Endodermal cell (in vitro differentiated cells): ENCODE results near the gene SLC40A1. TPM values are rescaled to one million over a fixed set of nuclear protein-coding genes. Genes with fewer than 3 reads are reported as not detected.

Source experiments
- DNase-seq: peaks from one replicate; pipeline ENCODE4 v3.0.0-alpha.2; 2017
- H3K27ac ChIP-seq: 2 replicates; pipeline ENCODE4 v1.5.1; 2013; ENCODE audit warnings: mild to moderate bottlenecking, low read depth, low read length, moderate library complexity
- H3K27me3 ChIP-seq: 2 replicates; pipeline ENCODE4 v1.6.1; 2013; ENCODE audit warnings: mild to moderate bottlenecking, low read length, moderate library complexity; ENCODE audit not compliant: insufficient read depth, control insufficient read depth, poor library complexity, severe bottlenecking
- H3K36me3 ChIP-seq: 2 replicates; pipeline ENCODE4 v1.7.0; 2013; ENCODE audit warnings: mild to moderate bottlenecking, low read length, moderate library complexity; ENCODE audit not compliant: control insufficient read depth, insufficient read depth
- H3K4me1 ChIP-seq: one replicate; pipeline ENCODE4 v1.7.0; 2013; ENCODE audit warnings: low read length; ENCODE audit not compliant: control insufficient read depth, insufficient read depth
- H3K4me3 ChIP-seq: 2 replicates; pipeline ENCODE4 v1.5.1; 2013; ENCODE audit warnings: mild to moderate bottlenecking, low read length, moderate library complexity
- H3K9ac ChIP-seq: 2 replicates; pipeline ENCODE4 v1.6.1; 2013; ENCODE audit warnings: mild to moderate bottlenecking, low read length, moderate library complexity; ENCODE audit not compliant: poor library complexity, severe bottlenecking; ENCODE audit errors: extremely low read depth
- H3K9me3 ChIP-seq: 2 replicates; pipeline ENCODE4 v1.6.1; 2013; ENCODE audit warnings: mild to moderate bottlenecking, low read length, moderate library complexity; ENCODE audit not compliant: control insufficient read depth
- H3K27ac Mint-ChIP-seq: 2 replicates; pipeline ENCODE4 v1.8.0; 2020; ENCODE audit warnings: mixed read lengths
- H3K27me3 Mint-ChIP-seq: 2 replicates; pipeline ENCODE4 v1.8.0; 2021; ENCODE audit warnings: mild to moderate bottlenecking, mixed read lengths; ENCODE audit not compliant: insufficient read depth
- H3K36me3 Mint-ChIP-seq: 2 replicates; pipeline ENCODE4 v1.8.0; 2020; ENCODE audit warnings: low read depth, mixed read lengths
- H3K4me1 Mint-ChIP-seq: 2 replicates; pipeline ENCODE4 v1.8.0; 2020; ENCODE audit warnings: mixed read lengths
- H3K4me3 Mint-ChIP-seq: 2 replicates; pipeline ENCODE4 v1.8.0; 2020; ENCODE audit warnings: mild to moderate bottlenecking, moderate library complexity, mixed read lengths
- H3K9me3 Mint-ChIP-seq: 2 replicates; pipeline ENCODE4 v1.8.0; 2020; ENCODE audit warnings: mild to moderate bottlenecking, mixed read lengths
- CTCF ChIP-seq: fragments of 200-600 bp; sonication (generic); conservative IDR thresholded peaks from 2 replicates; pipeline ENCODE4 v1.5.0; 2021; ENCODE audit warnings: antibody characterized with exemption, mild to moderate bottlenecking
- WGBS, 2 experiments: methylation state at CpG; one replicate each; pipeline versions ENCODE4 v1.1.5 to v1.1.7; 2013; ENCODE audit warnings: missing lambda C conversion rate in 2 of 2, mixed read lengths in 1 of 2; ENCODE audit not compliant: insufficient coverage in 1 of 2, insufficient read length in 1 of 2; 5-methylcytosine and 5-hydroxymethylcytosine counted together
- total RNA-seq, 2 donors: library from RNA; stranded (reverse); fragmentation: NEBNext Ultra II Directional in 1 of 2; extraction: Animal tissue kit (Norgen Biotek cat#: 25700) in 1 of 2; gene quantifications; 2 replicates in 1 of 2; 3 replicates in 1 of 2; pipeline ENCODE4 v1.2.1, GENCODE V29; 2021

The SLC40A1 gene
- total RNA-seq, 2 donors from 2014 or later = 74.1 to 96.8 TPM

- Histone ChIP-seq H3K4me1 (peaks cover 5% of the 10 kb centered on the region), H3K27ac (no peak overlapping the region), H3K9me3 (peaks cover 12% of the 10 kb centered on the region), H3K36me3 (no peaks in the 10 kb centered on the region), H3K9ac (no peak overlapping the region), H3K4me3 (no peak overlapping the region), H3K27me3 (no peaks in the 10 kb centered on the region)
- H3K36me3 Mint-ChIP-seq = no peaks in the 10 kb centered on the region
- peak; percentile 50 for TF ChIP-seq CTCF
- peaks cover 6% of the 10 kb centered on the region for H3K9me3 Mint-ChIP-seq
- H3K27ac Mint-ChIP-seq = peak overlapping the region; percentile 37
- peaks cover 23% of the 10 kb centered on the region for H3K4me1 Mint-ChIP-seq
- no peaks in the 10 kb centered on the region for H3K27me3 Mint-ChIP-seq
- H3K4me3 Mint-ChIP-seq = no peak overlapping the region
- DNase-seq = peak; percentile 66
- WGBS, 2 experiments = 74 to 76% methylated on average over 5 to 6 of the region's 6 CpGs
These were observed 60.8 kb downstream of the SLC40A1 start for GRCh38 chr2:189519631-189520387.

DNA sequence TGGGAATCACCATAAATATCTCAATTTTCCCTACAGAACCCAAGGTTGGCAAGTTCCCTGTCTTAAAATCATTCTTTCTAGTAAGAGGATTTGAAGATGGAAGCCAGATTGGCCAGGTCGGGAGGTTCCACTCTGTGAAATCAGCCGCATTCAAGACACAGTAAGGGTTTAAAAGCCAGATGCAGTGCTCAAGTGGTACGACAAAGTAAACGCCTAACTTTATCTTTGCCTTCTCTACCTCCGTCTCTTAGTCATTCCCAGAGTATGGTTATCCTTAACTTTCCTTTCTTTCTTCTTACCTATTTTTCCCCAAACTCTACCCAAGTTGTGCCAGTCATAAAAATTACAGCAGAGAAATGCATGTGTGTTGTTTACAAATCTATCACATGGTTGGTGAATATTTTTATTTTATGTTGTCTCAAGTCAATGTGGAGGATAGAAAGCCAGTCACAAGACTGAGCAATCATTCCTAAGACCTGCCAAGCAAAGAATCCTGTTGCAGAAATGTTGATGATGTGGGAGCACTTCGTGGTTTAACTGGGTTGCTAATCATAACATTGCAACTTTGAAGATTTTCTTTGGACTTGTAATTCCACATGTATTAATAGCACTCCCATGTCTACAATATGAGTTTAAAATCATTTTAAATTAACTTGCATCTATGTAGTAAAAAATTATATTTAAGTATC lies 62.6 kb downstream of the SLC40A1 start:
- Mint-ChIP-seq H3K9me3 (peaks cover 6% of the 10 kb centered on the region), H3K27me3 (no peaks in the 10 kb centered on the region), H3K4me1 (peaks cover 23% of the 10 kb centered on the region), H3K36me3 (no peaks in the 10 kb centered on the region), H3K27ac (no peak overlapping the region), H3K4me3 (no peak overlapping the region)
- no peak for DNase-seq
- no peak overlapping the region for H3K9ac ChIP-seq
- no peak overlapping the region for H3K4me3 ChIP-seq
- TF ChIP-seq CTCF = no peak
- peaks cover 12% of the 10 kb centered on the region for H3K9me3 ChIP-seq
- H3K36me3 ChIP-seq = no peaks in the 10 kb centered on the region
- peaks cover 5% of the 10 kb centered on the region for H3K4me1 ChIP-seq
- 91 to 94% methylated on average over 5 to 6 of the region's 6 CpGs for WGBS, 2 experiments
- H3K27ac ChIP-seq = no peak overlapping the region
- H3K27me3 ChIP-seq = no peaks in the 10 kb centered on the region

DNA sequence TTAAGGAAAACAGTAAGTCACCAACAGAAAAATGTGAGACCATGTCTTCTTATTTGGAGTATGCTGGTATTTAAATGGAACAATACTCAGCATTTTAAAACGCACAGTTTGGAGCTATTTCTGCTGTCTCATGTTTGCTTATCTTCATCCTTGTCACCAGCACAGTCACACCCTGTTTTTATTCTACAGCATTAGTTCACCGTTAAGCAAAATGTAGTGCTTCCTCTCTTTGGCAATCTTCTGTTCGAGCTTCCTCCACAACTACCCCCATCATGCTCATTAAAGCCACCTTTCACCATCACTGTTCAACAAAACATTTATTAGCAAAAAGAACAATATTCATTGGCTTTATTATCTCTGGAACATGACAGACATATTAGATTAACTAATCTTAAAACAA lies 64.0 kb downstream of the SLC40A1 start:
- Mint-ChIP-seq H3K27me3 (no peaks in the 10 kb centered on the region), H3K4me1 (peaks cover 15% of the 10 kb centered on the region), H3K27ac (no peak overlapping the region), H3K9me3 (peaks cover 6% of the 10 kb centered on the region), H3K36me3 (no peaks in the 10 kb centered on the region), H3K4me3 (no peak overlapping the region)
- no peak for DNase-seq
- Histone ChIP-seq H3K36me3 (no peaks in the 10 kb centered on the region), H3K27ac (no peak overlapping the region), H3K9me3 (peaks cover 12% of the 10 kb centered on the region), H3K4me1 (peaks cover 5% of the 10 kb centered on the region), H3K9ac (no peak overlapping the region), H3K27me3 (no peaks in the 10 kb centered on the region), H3K4me3 (no peak overlapping the region)
- WGBS, 2 experiments = 89 to 92% methylated on average over 2 to 3 of the region's 3 CpGs
- no peak for TF ChIP-seq CTCF
